BJ (cell line): ENCODE results near the gene PRR35. TPM values are rescaled to one million over a fixed set of nuclear protein-coding genes. Genes with fewer than 3 reads are reported as not detected.

Experiments
- CTCF ChIA-PET: fragments of 350-600 bp; formaldehyde crosslinking; extraction: SDS; loops from one replicate; lab custom pipeline; 2021; ENCODE audit warnings: antibody characterized with exemption, inconsistent platforms; lab: Yijun Ruan, JAX
- POLR2A ChIA-PET: fragments of 300-600 bp; sonication (Branson Sonifier 250); formaldehyde crosslinking; extraction: SDS; loops from one replicate; lab custom pipeline; 2021; ENCODE audit warnings: antibody characterized with exemption; lab: Charles Lee
- DNase-seq: peaks from one replicate; pipeline ENCODE4 v3.0.0-alpha.2; 2011; ENCODE audit warnings: low read depth
- H3K27me3 ChIP-seq: 2 replicates; pipeline ENCODE4 v1.6.0; 2011; ENCODE audit warnings: low read length; ENCODE audit not compliant: control insufficient read depth, insufficient read depth
- H3K36me3 ChIP-seq: 2 replicates; pipeline ENCODE4 v1.5.1; 2011; ENCODE audit warnings: low read length; ENCODE audit not compliant: control insufficient read depth, insufficient read depth
- H3K4me3 ChIP-seq: 2 replicates; pipeline ENCODE4 v1.5.1; 2011; ENCODE audit warnings: low read depth, mild to moderate bottlenecking, control low read depth, low read length
- polyA plus RNA-seq: library from polyadenylated mRNA; depleted of rRNA; stranded (reverse); fragments of >200 nt; gene quantifications from 2 replicates; pipeline ENCODE4 v1.2.3, GENCODE V29; 2011; rRNA removed
- small RNA-seq: library from RNA; depleted of rRNA; stranded (forward); fragments of <200 nt; gene quantifications from one replicate; pipeline ENCODE3, GENCODE V24; 2012; ENCODE audit warnings: low replicate concordance, low read depth; ENCODE audit not compliant: insufficient read length
- TF ChIP-seq, protein P1 (sequence below): IDR thresholded peaks from 2 replicates; pipeline ENCODE4 v1.5.1; 2011; ENCODE audit warnings: low read depth, mild to moderate bottlenecking, control low read depth, inconsistent platforms, low read length, moderate library complexity; ENCODE audit not compliant: insufficient read depth

PRR35 gene
- polyA plus RNA-seq, 1 experiment: not detected

DNA sequence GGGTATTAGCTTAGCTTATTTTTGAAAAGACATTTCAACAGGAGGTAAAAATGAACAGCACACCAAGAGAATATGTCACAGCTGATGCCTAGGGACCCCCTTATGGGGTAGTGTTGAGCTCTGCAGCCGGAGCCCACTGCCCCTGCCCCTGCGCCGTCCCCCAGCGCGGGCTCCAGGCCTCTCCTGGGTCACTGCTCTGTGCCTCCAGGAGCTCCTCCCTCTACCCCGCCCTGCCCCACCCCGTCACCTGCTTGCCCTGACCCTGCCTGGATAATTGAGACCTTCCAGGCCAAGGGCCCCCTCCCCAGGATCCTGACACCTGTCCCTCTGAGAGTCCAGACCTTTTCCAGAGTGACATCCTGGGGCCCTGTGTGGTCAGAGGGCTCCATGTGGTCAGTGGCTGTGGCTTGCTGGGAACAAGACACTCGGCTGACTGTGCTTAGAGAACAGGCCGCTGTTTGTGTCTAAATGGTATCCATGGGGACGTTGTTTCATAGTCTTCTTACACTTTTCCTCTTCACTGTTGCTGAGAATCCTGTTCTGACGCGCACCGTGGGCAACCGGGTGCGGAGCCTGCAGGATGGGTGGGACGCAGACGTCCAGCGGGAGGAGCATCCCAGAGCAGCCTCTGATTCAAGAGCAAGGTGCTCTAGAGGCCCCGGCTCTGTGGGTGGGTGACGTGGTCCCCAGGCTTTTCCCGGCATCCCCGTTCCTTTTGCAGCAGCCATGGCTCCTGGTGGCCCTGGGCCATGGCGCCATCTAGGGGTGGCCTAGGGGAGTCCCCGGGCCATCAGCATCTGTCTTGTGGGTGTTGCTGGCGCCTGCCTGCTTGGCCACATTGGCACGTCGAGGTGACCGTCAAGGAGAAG, 50.6 kb downstream of the PRR35 start:
- ChIA-PET CTCF (no interaction called here), POLR2A (no interaction called here)
- no peak for DNase-seq
- peaks cover 1% of the 10 kb centered on the region; the same call in 1 of the 2 replicates for H3K36me3 ChIP-seq
- TF ChIP-seq, protein P1, sequence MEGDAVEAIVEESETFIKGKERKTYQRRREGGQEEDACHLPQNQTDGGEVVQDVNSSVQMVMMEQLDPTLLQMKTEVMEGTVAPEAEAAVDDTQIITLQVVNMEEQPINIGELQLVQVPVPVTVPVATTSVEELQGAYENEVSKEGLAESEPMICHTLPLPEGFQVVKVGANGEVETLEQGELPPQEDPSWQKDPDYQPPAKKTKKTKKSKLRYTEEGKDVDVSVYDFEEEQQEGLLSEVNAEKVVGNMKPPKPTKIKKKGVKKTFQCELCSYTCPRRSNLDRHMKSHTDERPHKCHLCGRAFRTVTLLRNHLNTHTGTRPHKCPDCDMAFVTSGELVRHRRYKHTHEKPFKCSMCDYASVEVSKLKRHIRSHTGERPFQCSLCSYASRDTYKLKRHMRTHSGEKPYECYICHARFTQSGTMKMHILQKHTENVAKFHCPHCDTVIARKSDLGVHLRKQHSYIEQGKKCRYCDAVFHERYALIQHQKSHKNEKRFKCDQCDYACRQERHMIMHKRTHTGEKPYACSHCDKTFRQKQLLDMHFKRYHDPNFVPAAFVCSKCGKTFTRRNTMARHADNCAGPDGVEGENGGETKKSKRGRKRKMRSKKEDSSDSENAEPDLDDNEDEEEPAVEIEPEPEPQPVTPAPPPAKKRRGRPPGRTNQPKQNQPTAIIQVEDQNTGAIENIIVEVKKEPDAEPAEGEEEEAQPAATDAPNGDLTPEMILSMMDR: peak; percentile 54
- H3K27me3 ChIP-seq: no peaks in the 10 kb centered on the region
- H3K4me3 ChIP-seq: no peak overlapping the region

DNA sequence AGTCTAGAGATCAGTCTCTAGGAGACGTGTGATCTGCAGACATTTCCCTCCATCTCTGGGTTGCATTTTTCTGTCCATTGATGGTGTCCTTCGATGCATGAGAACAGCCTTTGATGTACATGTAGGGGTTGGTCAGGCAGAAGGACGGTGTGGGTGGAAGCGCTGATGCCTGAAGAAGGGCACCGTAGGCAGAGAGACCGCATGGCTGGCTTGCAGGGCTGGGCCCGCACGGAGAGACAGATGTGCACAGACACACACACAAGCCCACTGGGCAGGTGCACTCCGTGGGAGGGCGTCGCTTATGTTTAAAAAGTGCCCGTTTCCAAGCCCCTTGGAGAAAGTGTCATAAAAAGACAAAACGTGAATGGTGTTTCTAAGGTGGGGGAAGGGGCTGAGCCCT, 54.9 kb downstream of the PRR35 start:
- Histone ChIP-seq H3K4me3 (no peak overlapping the region), H3K36me3 (peaks cover 1% of the 10 kb centered on the region; the same call in 1 of the 2 replicates), H3K27me3 (no peaks in the 10 kb centered on the region)
- ChIA-PET POLR2A (no interaction called here), CTCF (no interaction called here)
- TF ChIP-seq, protein P1: no peak
- DNase-seq: no peak

Small RNAs within 50 kb of the gene (small RNA-seq; reads per million reads assigned to genes)
- not detected for gene MIR3176
- gene MIR5587: not detected
- not detected for gene Z98883.1

Other genes with a start within 250 kb of the PRR35 start
- 4.0 and 4.3 TPM in 2 replicates for gene AXIN1, start 207.7 kb upstream of the PRR35 start, polyA plus RNA-seq
- gene MRPL28, start 189.9 kb upstream of the PRR35 start, polyA plus RNA-seq: 143 and 188 TPM in 2 replicates
- gene PGAP6, start 178.4 kb upstream of the PRR35 start, polyA plus RNA-seq: 65.2 and 131 TPM in 2 replicates
- gene NME4, start 163.2 kb upstream of the PRR35 start, polyA plus RNA-seq: 227 and 290 TPM in 2 replicates
- 14.7 and 23.6 TPM in 2 replicates for gene DECR2, start 158.5 kb upstream of the PRR35 start, polyA plus RNA-seq
- 8.6 and 13.3 TPM in 2 replicates for gene RAB11FIP3, start 134.7 kb upstream of the PRR35 start, polyA plus RNA-seq
- 8.4 and 12.9 TPM in 2 replicates for gene CAPN15, start 32.7 kb upstream of the PRR35 start, polyA plus RNA-seq
- gene NHLRC4, start 6.6 kb downstream of the PRR35 start, polyA plus RNA-seq: 0.31 and 0.66 TPM in 2 replicates
- 15.4 and 26.6 TPM in 2 replicates for gene PIGQ, start 9.6 kb downstream of the PRR35 start, polyA plus RNA-seq
- gene RAB40C, start 29.7 kb downstream of the PRR35 start, polyA plus RNA-seq: 6.5 and 7.6 TPM in 2 replicates
- gene WFIKKN1, start 70.6 kb downstream of the PRR35 start, polyA plus RNA-seq: not detected in 2 replicates
- gene METTL26, start 75.9 kb downstream of the PRR35 start, polyA plus RNA-seq: 77.2 and 105 TPM in 2 replicates
- 10.6 and 16.5 TPM in 2 replicates for gene MCRIP2, start 81.4 kb downstream of the PRR35 start, polyA plus RNA-seq
- gene WDR90, start 89.0 kb downstream of the PRR35 start, polyA plus RNA-seq: 6.2 and 10.0 TPM in 2 replicates
- gene RHOT2, start 107.7 kb downstream of the PRR35 start, polyA plus RNA-seq: 37.1 and 81.7 TPM in 2 replicates
- 0.74 and 1.3 TPM in 2 replicates for gene RHBDL1, start 115.3 kb downstream of the PRR35 start, polyA plus RNA-seq
- 75.9 and 148 TPM in 2 replicates for gene STUB1, start 120.0 kb downstream of the PRR35 start, polyA plus RNA-seq
- 54.8 and 91.8 TPM in 2 replicates for gene JMJD8, start 123.9 kb downstream of the PRR35 start, polyA plus RNA-seq
- gene WDR24, start 130.0 kb downstream of the PRR35 start, polyA plus RNA-seq: 2.2 and 3.7 TPM in 2 replicates
- gene FBXL16, start 145.4 kb downstream of the PRR35 start, polyA plus RNA-seq: 0.32 and 0.67 TPM in 2 replicates
- gene METRN, start 154.7 kb downstream of the PRR35 start, polyA plus RNA-seq: 33.7 and 40.3 TPM in 2 replicates
- 7.7 and 10.7 TPM in 2 replicates for gene ANTKMT, start 160.8 kb downstream of the PRR35 start, polyA plus RNA-seq
- gene CCDC78, start 166.0 kb downstream of the PRR35 start, polyA plus RNA-seq: 0.77 and 2.4 TPM in 2 replicates
- 4.3 and 7.0 TPM in 2 replicates for gene HAGHL, start 166.7 kb downstream of the PRR35 start, polyA plus RNA-seq
- gene CIAO3, start 180.6 kb downstream of the PRR35 start, polyA plus RNA-seq: 16.1 and 23.1 TPM in 2 replicates
- 0.25 and 0.67 TPM in 2 replicates for gene MSLN, start 200.3 kb downstream of the PRR35 start, polyA plus RNA-seq
- 13.7 and 24.7 TPM in 2 replicates for gene RPUSD1, start 228.0 kb downstream of the PRR35 start, polyA plus RNA-seq
- 2.6 and 6.1 TPM in 2 replicates for gene CHTF18, start 228.2 kb downstream of the PRR35 start, polyA plus RNA-seq
- gene GNG13, start 240.3 kb downstream of the PRR35 start, polyA plus RNA-seq: not detected in 2 replicates